Measurements from ENCODE around the gene MAP3K8. TPM values are rescaled to one million over a fixed set of nuclear protein-coding genes. Genes with fewer than 3 reads are reported as not detected.

Gene MAP3K8
- total RNA-seq, 1 donor from 2014 or later = 160 TPM

GRCh38 chr10:30453764-30454527, 20.0 kb downstream of the MAP3K8 start:
- ChIA-PET CTCF (interaction anchor here (0.6 to 3.3 kb wide), 3 partner anchors 40 to 358 kb away, joined by 3 to 20 read pairs (median 4); no protein-coding TSS in a partner anchor), POLR2A (interaction anchor here (0.6 to 4.9 kb wide), 6 partner anchors 10 to 77 kb away, joined by 3 to 35 read pairs (median 12); partner anchors contain the start of gene MAP3K8)
- DNase-seq (no peak), ATAC-seq (ENCODE audit: low read depth) (no peak)
- no peaks in the 10 kb centered on the region for H3K9me3 Mint-ChIP-seq
- H3K4me3 Mint-ChIP-seq = no peak overlapping the region
- intact Hi-C loops (cut with micrococcal nuclease) = loop anchor here (2.0 kb wide), 2 partner anchors 19 to 39 kb away; partner anchors contain the start of gene MAP3K8
- H3K27me3 Mint-ChIP-seq = no peaks in the 10 kb centered on the region
- peak overlapping the region; percentile 70 for H3K27ac Mint-ChIP-seq
- no peak for TF ChIP-seq CTCF (IDR thresholded peaks at IDR 0.05)
- peaks cover 48% of the 10 kb centered on the region for H3K4me1 Mint-ChIP-seq
- H3K36me3 Mint-ChIP-seq (ENCODE audit: low read depth) = peaks cover 82% of the 10 kb centered on the region

DNA sequence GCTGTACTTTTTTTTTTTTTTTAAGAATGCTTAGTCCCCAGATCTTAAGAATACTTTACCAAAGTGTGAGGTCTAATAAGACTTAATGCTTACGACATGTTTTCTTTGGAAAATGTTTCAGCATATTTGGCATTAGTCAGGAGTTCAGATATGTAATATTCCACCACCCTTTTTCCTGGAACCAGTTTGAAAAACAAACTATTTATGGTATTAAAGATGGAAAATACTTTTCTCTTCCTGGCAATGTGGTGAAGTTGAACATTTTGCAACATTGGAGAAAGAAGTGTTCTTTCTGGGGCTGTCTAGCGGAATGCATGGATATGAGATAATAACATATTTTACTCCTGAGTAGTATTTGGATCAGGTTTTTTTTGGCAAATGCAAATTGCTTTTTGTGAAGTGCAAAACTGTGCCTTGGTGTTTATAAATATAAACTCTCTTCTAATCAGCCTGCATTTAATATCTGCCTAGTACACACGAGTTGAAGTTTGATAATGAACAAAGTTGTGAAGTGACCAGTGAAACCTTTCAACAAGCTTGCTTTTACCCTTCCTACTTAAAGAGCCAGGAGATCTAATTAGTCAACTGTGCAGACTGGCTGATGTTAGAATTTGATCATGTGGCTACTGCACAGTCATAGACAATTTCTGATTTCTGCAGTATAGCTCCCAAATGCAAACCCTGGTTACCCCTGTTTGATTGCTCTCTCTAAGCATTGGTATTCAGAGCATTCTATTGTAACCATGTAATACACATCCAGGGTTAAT, 20.9 kb downstream of the MAP3K8 start:
- H3K27ac Mint-ChIP-seq = peak overlapping the region; percentile 81
- ChIA-PET POLR2A (interaction anchor here (1.1 to 4.9 kb wide), 9 partner anchors 11 to 78 kb away, joined by 3 to 35 read pairs (median 4); partner anchors contain the start of gene MAP3K8), CTCF (interaction anchor here (0.6 to 3.3 kb wide), 6 partner anchors 18 to 359 kb away, joined by 3 to 20 read pairs (median 5); no protein-coding TSS in a partner anchor)
- DNase-seq (no peak), ATAC-seq (ENCODE audit: low read depth) (no peak)
- TF ChIP-seq CTCF (IDR thresholded peaks at IDR 0.05) = no peak
- H3K4me3 Mint-ChIP-seq = peak overlapping the region; percentile 53
- H3K27me3 Mint-ChIP-seq = no peaks in the 10 kb centered on the region
- H3K36me3 Mint-ChIP-seq (ENCODE audit: low read depth) = peaks cover 83% of the 10 kb centered on the region
- H3K4me1 Mint-ChIP-seq = peaks cover 50% of the 10 kb centered on the region
- no peaks in the 10 kb centered on the region for H3K9me3 Mint-ChIP-seq
- intact Hi-C loops (cut with micrococcal nuclease) = loop anchor here (2.0 to 5.0 kb wide), 4 partner anchors 20 to 132 kb away; partner anchors contain the start of gene MAP3K8

DNA sequence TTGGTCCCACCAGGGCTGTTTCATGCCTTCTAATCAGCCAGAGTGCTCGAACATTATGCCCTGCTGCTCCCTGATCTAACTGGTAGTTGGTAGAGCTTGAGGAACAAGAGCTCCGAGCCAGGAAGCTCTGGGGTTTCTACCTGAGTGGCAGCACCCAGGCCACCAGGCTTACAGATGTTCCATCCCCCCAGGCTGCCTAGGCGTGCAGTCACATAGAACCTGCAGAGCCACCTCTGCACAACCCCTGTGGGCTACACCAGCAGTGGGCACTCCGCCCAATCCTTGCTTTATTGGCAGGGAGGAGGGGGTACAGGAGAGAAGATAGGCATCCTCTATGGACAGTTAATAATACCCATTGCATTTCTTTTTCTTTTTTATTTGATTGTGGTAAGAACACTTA, 21.8 kb downstream of the MAP3K8 start:
- intact Hi-C loops (cut with micrococcal nuclease) = loop anchor here (1.0 to 5.0 kb wide), 5 partner anchors 21 to 131 kb away; partner anchors contain the start of gene MAP3K8
- Mint-ChIP-seq H3K36me3 (ENCODE audit: low read depth) (peaks cover 83% of the 10 kb centered on the region), H3K27me3 (no peaks in the 10 kb centered on the region), H3K4me3 (peak overlapping the region; percentile 53), H3K27ac (peak overlapping the region; percentile 81), H3K4me1 (peaks cover 46% of the 10 kb centered on the region), H3K9me3 (no peaks in the 10 kb centered on the region)
- no peak for TF ChIP-seq CTCF (IDR thresholded peaks at IDR 0.05)
- ChIA-PET CTCF (interaction anchor here (0.7 to 3.3 kb wide), 8 partner anchors 19 to 135 kb away, joined by 3 to 20 read pairs (median 4); no protein-coding TSS in a partner anchor), POLR2A (interaction anchor here (0.7 to 4.9 kb wide), 14 partner anchors 11 to 77 kb away, joined by 3 to 35 read pairs (median 4); partner anchors contain the start of gene MAP3K8)
- ATAC-seq (ENCODE audit: low read depth) (peak; percentile 82), DNase-seq (no peak)

DNA sequence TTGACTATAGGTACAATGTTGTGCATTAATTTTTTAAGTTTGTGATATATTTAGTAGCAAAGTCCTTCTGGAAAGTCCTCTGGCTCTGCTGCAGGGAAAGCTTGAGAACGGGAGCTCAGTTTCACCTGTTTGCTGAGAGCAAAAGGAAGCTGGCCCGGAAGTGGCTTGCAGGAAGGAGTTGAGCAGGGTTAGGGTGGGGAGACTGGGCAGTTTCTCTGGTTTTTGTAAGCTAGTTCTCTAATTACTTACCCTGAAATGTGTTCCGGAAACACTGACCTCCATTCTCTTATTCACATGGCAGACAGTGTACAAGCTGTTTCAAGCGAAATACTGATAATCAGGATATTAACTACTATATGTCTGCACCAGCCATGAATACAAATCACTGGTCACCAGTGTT, 22.3 kb downstream of the MAP3K8 start:
- Mint-ChIP-seq H3K4me3 (peak overlapping the region; percentile 53), H3K9me3 (no peaks in the 10 kb centered on the region), H3K27me3 (no peaks in the 10 kb centered on the region), H3K4me1 (peaks cover 46% of the 10 kb centered on the region), H3K27ac (peak overlapping the region; percentile 81), H3K36me3 (ENCODE audit: low read depth) (peaks cover 83% of the 10 kb centered on the region)
- DNase-seq (no peak), ATAC-seq (ENCODE audit: low read depth) (peak; percentile 63)
- POLR2A ChIA-PET = interaction anchor here (0.7 to 4.9 kb wide), 13 partner anchors 11 to 77 kb away, joined by 3 to 35 read pairs (median 4); partner anchors contain the start of gene MAP3K8
- intact Hi-C loops (cut with micrococcal nuclease) = loop anchor here (1.0 to 5.0 kb wide), 3 partner anchors 36 to 131 kb away; no protein-coding TSS in a partner anchor
- no peak for TF ChIP-seq CTCF (IDR thresholded peaks at IDR 0.05)
- CTCF ChIA-PET = interaction anchor here (0.7 to 3.3 kb wide), 8 partner anchors 19 to 135 kb away, joined by 3 to 20 read pairs (median 4); no protein-coding TSS in a partner anchor

Measured in activated B cell treated with CpG ODN at 0.5 μM for 24 hours (primary cell).